H1 (cell line): ENCODE measurements around the gene EAF2. TPM values are rescaled to one million over a fixed set of nuclear protein-coding genes. Genes with fewer than 3 reads are reported as not detected.

Experiments used
- CTCF ChIA-PET: fragments of 300-600 bp; sonication (Branson Sonifier 250); formaldehyde crosslinking; loops from one replicate; lab custom pipeline; 2021; ENCODE audit not compliant: partially characterized antibody; lab: Charles Lee
- POLR2A ChIA-PET: fragments of 300-600 bp; sonication (Branson Sonifier 250); formaldehyde crosslinking; loops from one replicate; lab custom pipeline; 2021; ENCODE audit warnings: inconsistent platforms; ENCODE audit not compliant: partially characterized antibody; lab: Charles Lee
- DNase-seq, 2 experiments: peaks; one replicate each; pipeline versions ENCODE4 v3.0.0 to v3.0.0-alpha.2; 2010 to 2022; ENCODE audit warnings: low spot score in 2 of 2, low read depth in 1 of 2, mixed read lengths in 1 of 2
- FAIRE-seq: peaks from 2 replicates; lab custom pipeline; 2011; peaks lifted over from hg19 to GRCh38; lab: Jason Lieb, UNC
- H2AFZ ChIP-seq: 2 replicates; pipeline ENCODE4 v1.8.1; 2012; ENCODE audit warnings: low read length, inconsistent platforms
- H2AK5ac ChIP-seq: 2 replicates; pipeline ENCODE4 v1.6.1; 2013; ENCODE audit warnings: low read depth, low read length
- H2BK120ac ChIP-seq: replicated peaks from 2 replicates; pipeline ENCODE3; 2013; ENCODE audit warnings: low read depth, low read length, inconsistent platforms
- H2BK12ac ChIP-seq: 2 replicates; pipeline ENCODE4 v1.6.1; 2013; ENCODE audit warnings: low read depth, low read length
- H2BK15ac ChIP-seq: 2 replicates; pipeline ENCODE4 v1.6.1; 2013; ENCODE audit warnings: low read length
- H2BK20ac ChIP-seq: 2 replicates; pipeline ENCODE4 v1.6.1; 2013; ENCODE audit warnings: low read length
- H2BK5ac ChIP-seq: 2 replicates; pipeline ENCODE4 v1.6.1; 2013; ENCODE audit warnings: low read depth, low read length
- H3K14ac ChIP-seq: 2 replicates; pipeline ENCODE4 v1.6.1; 2013; ENCODE audit warnings: inconsistent platforms; ENCODE audit not compliant: insufficient read length
- H3K18ac ChIP-seq: 2 replicates; pipeline ENCODE4 v1.6.1; 2013; ENCODE audit warnings: low read length; ENCODE audit errors: extremely low read depth
- H3K23ac ChIP-seq: 2 replicates; pipeline ENCODE4 v1.6.1; 2013; ENCODE audit warnings: inconsistent platforms; ENCODE audit not compliant: insufficient read length
- H3K23me2 ChIP-seq: 2 replicates; pipeline ENCODE4 v1.6.1; 2013; ENCODE audit warnings: low read depth, low read length
- H3K27ac ChIP-seq: 2 replicates; pipeline ENCODE4 v1.6.1; 2011; ENCODE audit warnings: low read depth, low read length, inconsistent platforms
- H3K27me3 ChIP-seq, 4 experiments: replicated peaks in 1 of 4; 1 replicate in 1 of 4; 2 replicates in 3 of 4; pipeline versions ENCODE4 v1.6.1 to v1.8.1; 2011 to 2013; ENCODE audit warnings: low read length in 3 of 4, mild to moderate bottlenecking in 3 of 4, inconsistent platforms in 2 of 4, mixed read lengths in 2 of 4, moderate library complexity in 1 of 4; ENCODE audit not compliant: control insufficient read depth in 3 of 4, insufficient read depth in 3 of 4; ENCODE audit errors: extremely low read depth in 1 of 4
- H3K36me3 ChIP-seq, 4 experiments: 2 replicates each; pipeline versions ENCODE4 v1.6.1 to v1.8.1; 2011 to 2013; ENCODE audit warnings: mild to moderate bottlenecking in 4 of 4, low read length in 3 of 4, moderate library complexity in 2 of 4, control low read depth in 1 of 4, inconsistent platforms in 1 of 4; ENCODE audit not compliant: insufficient read depth in 4 of 4, control insufficient read depth in 2 of 4
- H3K4ac ChIP-seq: replicated peaks from 2 replicates; pipeline ENCODE3; 2013; ENCODE audit warnings: low read length, low read depth, mixed read lengths, inconsistent platforms; ENCODE audit not compliant: insufficient read length
- H3K4me1 ChIP-seq, 4 experiments: replicated peaks in 1 of 4; 1 replicate in 1 of 4; 2 replicates in 3 of 4; pipeline versions ENCODE4 v1.6.1 to v1.8.1; 2011 to 2013; ENCODE audit warnings: low read length in 3 of 4, inconsistent platforms in 2 of 4, mixed read lengths in 1 of 4; ENCODE audit not compliant: insufficient read depth in 4 of 4, control insufficient read depth in 3 of 4
- H3K4me2 ChIP-seq, 2 experiments: 2 replicates each; pipeline versions ENCODE4 v1.6.1 to v1.8.1; 2011 to 2013; ENCODE audit warnings: low read depth in 2 of 2, low read length in 2 of 2, control low read depth in 1 of 2, inconsistent platforms in 1 of 2, mild to moderate bottlenecking in 1 of 2; ENCODE audit not compliant: insufficient read depth in 1 of 2
- H3K4me3 ChIP-seq, 4 experiments: fragments of 200-600, 300-600 bp in 1 of 4; sonication (generic), shearing (Covaris generic), sonication (Bioruptor Twin) in 1 of 4; 2 replicates each; pipeline versions ENCODE4 v1.5.1 to v1.8.1; 2011 to 2016; ENCODE audit warnings: low read length in 4 of 4, low read depth in 3 of 4, control low read depth in 2 of 4, inconsistent platforms in 2 of 4, mild to moderate bottlenecking in 2 of 4, mixed read lengths in 1 of 4, moderate library complexity in 1 of 4; ENCODE audit not compliant: insufficient read depth in 2 of 4; ENCODE audit errors: extremely low read depth in 1 of 4
- H3K56ac ChIP-seq: replicated peaks from 2 replicates; pipeline ENCODE3; 2013; ENCODE audit warnings: low read depth, mild to moderate bottlenecking, mixed read lengths, low read length, inconsistent platforms; ENCODE audit not compliant: insufficient read length
- H3K79me1 ChIP-seq: 2 replicates; pipeline ENCODE4 v1.6.1; 2013; ENCODE audit warnings: low read depth, low read length, control low read depth
- H3K79me2 ChIP-seq, 2 experiments: 2 replicates each; pipeline versions ENCODE4 v1.6.1 to v1.8.1; 2012 to 2013; ENCODE audit warnings: low read length in 2 of 2, mild to moderate bottlenecking in 2 of 2, inconsistent platforms in 1 of 2; ENCODE audit not compliant: insufficient read depth in 2 of 2, control insufficient read depth in 1 of 2
- H3K9ac ChIP-seq, 4 experiments: replicated peaks in 1 of 4; 1 replicate in 1 of 4; 2 replicates in 3 of 4; pipeline versions ENCODE4 v1.6.1 to v1.8.1; 2011 to 2013; ENCODE audit warnings: low read depth in 3 of 4, low read length in 3 of 4, control low read depth in 2 of 4, mild to moderate bottlenecking in 2 of 4, moderate library complexity in 2 of 4, inconsistent platforms in 1 of 4; ENCODE audit errors: extremely low read depth in 1 of 4
- H3K9me3 ChIP-seq, 2 experiments: 2 replicates each; pipeline versions ENCODE4 v1.6.1 to v1.8.1; 2012 to 2013; ENCODE audit warnings: mild to moderate bottlenecking in 2 of 2, moderate library complexity in 2 of 2, control low read depth in 1 of 2, inconsistent platforms in 1 of 2, low read depth in 1 of 2, low read length in 1 of 2, mixed read lengths in 1 of 2; ENCODE audit not compliant: insufficient read depth in 2 of 2
- H4K20me1 ChIP-seq, 2 experiments: replicated peaks in 1 of 2; 2 replicates each; pipeline versions ENCODE3 to v1.8.1; 2011 to 2013; ENCODE audit warnings: inconsistent platforms in 2 of 2, low read length in 2 of 2, mild to moderate bottlenecking in 1 of 2; ENCODE audit not compliant: insufficient read depth in 2 of 2, control insufficient read depth in 1 of 2
- H4K5ac ChIP-seq: 2 replicates; pipeline ENCODE4 v1.6.1; 2013; ENCODE audit warnings: low read length, low read depth, mixed read lengths, inconsistent platforms; ENCODE audit not compliant: insufficient read length
- H4K8ac ChIP-seq: 2 replicates; pipeline ENCODE4 v1.8.0; 2013; ENCODE audit warnings: mild to moderate bottlenecking, moderate library complexity, low read length, inconsistent platforms; ENCODE audit not compliant: insufficient read depth; ENCODE audit errors: extremely low read depth
- H4K91ac ChIP-seq: replicated peaks from 2 replicates; pipeline ENCODE3; 2013; ENCODE audit warnings: low read length, mixed read lengths, inconsistent platforms; ENCODE audit not compliant: insufficient read length
- CBX5 ChIP-seq: fragments of 300-800, 300-1000 bp; sonication (generic); IDR thresholded peaks from 2 replicates; pipeline ENCODE4 v1.7.1; 2016; ENCODE audit warnings: antibody characterized with exemption, low read length, low read depth
- CEBPB ChIP-seq: IDR thresholded peaks from 2 replicates; pipeline ENCODE4 v1.6.1; 2012; ENCODE audit warnings: low read depth, low read length
- EP300 ChIP-seq, 2 experiments: IDR thresholded peaks; 1 replicate in 1 of 2; 2 replicates in 1 of 2; pipeline ENCODE4 v1.6.1; 2011 to 2012; ENCODE audit warnings: low read depth in 2 of 2, low read length in 2 of 2, mild to moderate bottlenecking in 2 of 2, borderline replicate concordance in 1 of 2, inconsistent platforms in 1 of 2, moderate library complexity in 1 of 2
- KDM1A ChIP-seq: fragments of 200-600, 300-600 bp; sonication (generic); IDR thresholded peaks from 2 replicates; pipeline ENCODE4 v1.7.1; 2016; ENCODE audit warnings: mild to moderate bottlenecking, low read length, borderline replicate concordance
- RXRA ChIP-seq: IDR thresholded peaks from 2 replicates; pipeline ENCODE4 v1.6.1; 2011; ENCODE audit warnings: low read depth, mild to moderate bottlenecking, low read length, moderate library complexity; ENCODE audit not compliant: insufficient read depth
- SIN3A ChIP-seq, 2 experiments: IDR thresholded peaks in 1 of 2; conservative IDR thresholded peaks in 1 of 2; 2 replicates each; pipeline ENCODE4 v1.6.1; 2011 to 2012; ENCODE audit warnings: low read length in 2 of 2, improper control_type of control experiment in 1 of 2, low read depth in 1 of 2, mild to moderate bottlenecking in 1 of 2
- SIX5 ChIP-seq: IDR thresholded peaks from 2 replicates; pipeline ENCODE4 v1.6.1; 2011; ENCODE audit warnings: mild to moderate bottlenecking, low read depth, low read length
- SRF ChIP-seq: IDR thresholded peaks from 2 replicates; pipeline ENCODE4 v1.6.1; 2011; ENCODE audit warnings: mild to moderate bottlenecking, low read depth, low read length, moderate library complexity
- TAF7 ChIP-seq: optimal IDR thresholded peaks from 2 replicates; pipeline ENCODE3; 2011; ENCODE audit warnings: low read depth, mild to moderate bottlenecking, inconsistent platforms, low read length, moderate library complexity, borderline replicate concordance
- TEAD4 ChIP-seq: IDR thresholded peaks from 2 replicates; pipeline ENCODE4 v1.6.1; 2012; ENCODE audit warnings: low read depth, low read length, inconsistent platforms, mixed read lengths
- YY1 ChIP-seq: IDR thresholded peaks from 2 replicates; pipeline ENCODE4 v1.6.1; 2011; ENCODE audit warnings: low read depth, mild to moderate bottlenecking, low read length
- polyA plus RNA-seq, 7 experiments: library from polyadenylated mRNA; depleted of rRNA in 3 of 7; stranded (reverse) in 5 of 7; unstranded in 2 of 7; fragments of >200 nt in 5 of 7; fragments of 200-250 nt in 2 of 7; gene quantifications; 1 replicate in 5 of 7; 2 replicates in 1 of 7; 4 replicates in 1 of 7; pipeline versions ENCODE4 v1.2.1 to v1.2.3, GENCODE V29; 2011 to 2013; ENCODE audit warnings: missing spikeins in 2 of 7, mixed read lengths in 2 of 7
- total RNA-seq: library from RNA; stranded (reverse); fragmentation: NEBNext Ultra II Directional; extraction: Animal tissue kit (Norgen Biotek cat#: 25700); gene quantifications from 2 replicates; pipeline ENCODE4 v1.2.1, GENCODE V29; 2021
- TF ChIP-seq, protein P1 (sequence below): IDR thresholded peaks from 2 replicates; pipeline ENCODE4 v1.6.1; 2011; ENCODE audit warnings: low read depth, mild to moderate bottlenecking, low read length; ENCODE audit not compliant: insufficient read depth
- TF ChIP-seq, protein P2 (sequence below): IDR thresholded peaks from 2 replicates; pipeline ENCODE4 v1.6.1; 2012; ENCODE audit warnings: inconsistent platforms

The EAF2 gene
- total and polyA plus RNA-seq, 2 of the 8 experiments (the other 6 are each of a cell fraction or from before 2014, with no cell fraction given), result 3.6 to 6.6 TPM

DNA sequence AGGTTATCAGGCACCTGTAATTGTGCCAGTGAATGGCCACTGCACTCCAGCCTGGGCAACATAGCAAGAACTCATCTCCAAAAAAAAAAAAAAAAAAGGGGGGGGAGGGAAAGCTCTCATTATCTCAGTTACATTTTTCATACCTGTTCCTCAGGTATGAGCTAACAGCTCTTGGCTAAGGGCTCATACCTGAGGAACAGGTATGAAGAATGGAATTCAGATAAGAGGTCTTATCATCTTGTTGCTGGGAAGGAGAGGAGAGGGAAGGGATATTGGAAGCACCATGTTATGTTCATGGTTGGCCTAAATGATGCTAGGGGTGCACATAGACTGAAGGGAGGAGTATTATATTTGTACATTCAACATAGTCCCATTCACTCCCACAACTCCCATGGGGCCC is 61.8 kb downstream of the EAF2 start:
- H3K14ac ChIP-seq, result no peak overlapping the region
- H3K27ac ChIP-seq, result no peak overlapping the region
- H3K18ac ChIP-seq, result no peak overlapping the region
- H3K27me3 ChIP-seq, result no peaks in the 10 kb centered on the region; a peak in 1 of 7 replicates
- no peak overlapping the region for H3K23ac ChIP-seq
- H2AK5ac ChIP-seq, result no peak overlapping the region
- POLR2A ChIA-PET, result no interaction called here
- no peak overlapping the region for H4K5ac ChIP-seq
- no peak overlapping the region for H3K4me2 ChIP-seq
- no peak overlapping the region for H2AFZ ChIP-seq
- DNase-seq, result no peak
- H3K4ac ChIP-seq, result no peak overlapping the region
- no peak overlapping the region for H3K4me3 ChIP-seq
- H3K4me1 ChIP-seq, result peaks cover 0 to 16% (median 8%) of the 10 kb centered on the region in 4 experiments; a peak in 5 of 7 replicates
- no peak overlapping the region for H2BK15ac ChIP-seq
- H2BK20ac ChIP-seq, result no peak overlapping the region
- no peak overlapping the region for H3K56ac ChIP-seq
- no peak for TF ChIP-seq SRF
- TF ChIP-seq, protein P1, sequence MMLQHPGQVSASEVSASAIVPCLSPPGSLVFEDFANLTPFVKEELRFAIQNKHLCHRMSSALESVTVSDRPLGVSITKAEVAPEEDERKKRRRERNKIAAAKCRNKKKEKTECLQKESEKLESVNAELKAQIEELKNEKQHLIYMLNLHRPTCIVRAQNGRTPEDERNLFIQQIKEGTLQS, result no peak
- TF ChIP-seq TEAD4, result no peak
- TF ChIP-seq YY1, result no peak
- TF ChIP-seq, protein P2, sequence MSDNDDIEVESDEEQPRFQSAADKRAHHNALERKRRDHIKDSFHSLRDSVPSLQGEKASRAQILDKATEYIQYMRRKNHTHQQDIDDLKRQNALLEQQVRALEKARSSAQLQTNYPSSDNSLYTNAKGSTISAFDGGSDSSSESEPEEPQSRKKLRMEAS, result no peak
- TF ChIP-seq EP300 (IDR thresholded peaks at IDR 0.05; ENCODE audit: borderline replicate concordance in 1 of 2, low read depth in 2 of 2, low read length in 2 of 2), result no peak
- no peak for TF ChIP-seq TAF7
- no peak for TF ChIP-seq KDM1A
- no peak for TF ChIP-seq CBX5
- no peak for TF ChIP-seq RXRA
- no peak for TF ChIP-seq CEBPB
- no peak for TF ChIP-seq SIN3A (conservative IDR thresholded peaks at IDR 0.05 in 1 of 2, IDR thresholded peaks at IDR 0.05 in 1 of 2; ENCODE audit: low read depth in 1 of 2, low read length in 2 of 2)
- TF ChIP-seq SIX5, result no peak
- no peaks in the 10 kb centered on the region; a peak in 1 of 8 replicates for H3K36me3 ChIP-seq
- H4K20me1 ChIP-seq, result no peaks in the 10 kb centered on the region
- no peak overlapping the region for H3K9ac ChIP-seq
- no peak overlapping the region for H4K91ac ChIP-seq
- H2BK120ac ChIP-seq, result no peak overlapping the region
- H2BK12ac ChIP-seq, result no peak overlapping the region
- CTCF ChIA-PET, result interaction anchor here (1.4 to 2.7 kb wide), 3 partner anchors 32 to 99 kb away, joined by 3 to 17 read pairs (median 5); no protein-coding TSS in a partner anchor
- H3K79me1 ChIP-seq, result no peaks in the 10 kb centered on the region
- H3K79me2 ChIP-seq, result no peaks in the 10 kb centered on the region
- no peak overlapping the region for H4K8ac ChIP-seq
- no peak for FAIRE-seq
- no peaks in the 10 kb centered on the region for H3K23me2 ChIP-seq
- H2BK5ac ChIP-seq, result no peak overlapping the region
- no peaks in the 10 kb centered on the region for H3K9me3 ChIP-seq
